AML-193 (cell line): ENCODE measurements around the gene PLEKHG1.

Source experiments
- DNase-seq, 2 experiments: peaks; one replicate each; lab custom pipeline; 2025; lab: John Stamatoyannopoulos, UW

PLEKHG1 gene

DNA sequence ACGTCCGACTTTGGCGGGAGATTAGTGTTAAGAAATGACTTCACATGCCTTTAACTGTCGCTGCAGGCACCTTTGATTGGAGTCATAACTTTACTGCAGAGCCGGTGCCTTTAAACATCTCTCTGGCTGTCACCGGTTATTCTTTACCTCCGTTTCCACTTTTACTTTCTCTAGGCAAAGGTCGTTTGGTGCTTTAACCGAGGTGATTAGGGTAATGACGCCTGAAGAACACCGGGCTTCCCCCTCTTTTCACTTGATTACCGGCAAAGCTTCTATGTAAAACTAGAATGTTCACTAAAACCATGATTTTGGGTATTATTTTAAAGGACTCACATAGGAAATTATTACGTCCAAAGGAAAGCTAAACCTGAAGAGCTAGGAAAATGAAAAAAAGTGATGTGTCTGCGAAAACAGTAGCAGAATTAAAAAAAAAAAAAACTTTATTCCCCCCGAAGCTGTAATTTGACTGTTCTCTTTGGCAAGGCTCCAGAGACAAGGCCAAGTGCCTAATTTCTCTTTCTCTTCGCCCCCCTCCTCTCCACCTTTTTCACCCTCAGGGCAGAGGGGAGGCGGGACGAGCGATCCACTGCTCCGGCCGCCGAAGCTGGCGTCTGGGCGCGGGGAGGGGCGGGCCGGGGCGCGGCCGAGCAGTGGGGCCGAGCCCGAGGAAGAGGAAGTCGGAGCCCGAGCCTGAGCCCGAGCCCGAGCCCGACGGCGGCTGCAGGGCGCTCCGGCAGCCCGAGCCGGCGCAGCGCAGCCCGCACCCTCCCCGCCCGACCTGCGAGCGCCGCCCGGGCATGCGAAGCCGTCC is at the start of gene PLEKHG1:
TSS of gene PLEKHG1 (plus strand) at position 687 of the 811 bp plus-strand sequence. CDS start 133,797 bp downstream, outside the sequence.
- peak; percentile 32 to 33 for DNase-seq

DNA sequence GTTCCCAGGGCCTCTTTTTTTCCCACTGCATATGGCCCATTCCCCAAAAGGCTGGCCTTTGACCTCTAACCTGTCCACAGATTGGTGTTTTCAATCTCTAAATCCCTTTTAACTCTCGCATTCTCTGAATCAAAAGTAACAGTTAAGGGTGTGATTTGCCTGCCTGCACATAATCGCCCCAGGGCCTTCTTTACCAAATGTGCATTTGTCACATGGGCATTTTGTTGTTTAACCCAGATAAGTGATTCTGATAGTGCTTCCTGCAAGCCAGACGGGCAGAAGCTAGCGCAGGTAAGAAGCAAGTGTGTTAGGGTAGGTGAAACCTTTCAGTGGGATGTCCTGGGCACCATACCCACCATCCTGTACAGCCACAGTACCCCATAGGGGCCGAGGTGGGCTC is 49.4 kb upstream of the PLEKHG1 start:
- DNase-seq = no peak

DNA sequence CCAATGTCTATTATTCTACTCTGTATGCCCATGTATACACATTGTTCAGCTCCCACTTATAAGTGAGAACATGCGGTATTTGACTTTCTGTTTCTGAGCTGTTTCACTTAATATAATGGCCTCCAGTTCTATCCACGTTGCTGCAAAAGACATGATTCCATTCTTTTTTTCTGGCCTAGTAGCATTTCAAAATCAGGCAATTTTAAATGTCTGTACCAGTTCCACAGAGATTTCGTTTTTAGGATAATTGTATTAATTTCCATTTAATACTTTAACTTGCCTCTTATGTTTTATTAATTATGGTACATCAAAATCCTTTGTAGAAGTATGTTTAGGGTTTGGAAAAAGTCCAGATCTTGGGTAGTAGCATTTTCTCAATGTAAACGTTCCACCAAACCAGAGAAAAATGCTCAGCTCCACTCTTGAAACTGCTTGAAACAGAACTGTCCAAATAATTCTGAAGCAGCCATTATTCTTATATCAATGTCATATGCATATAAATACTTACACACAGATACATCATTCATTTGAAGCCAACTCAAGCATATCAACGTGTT is 42.6 kb upstream of the PLEKHG1 start:
- no peak for DNase-seq

GRCh38 chr6:150560004-150560883 is 39.4 kb upstream of the PLEKHG1 start:
- no peak for DNase-seq

GRCh38 chr6:150560884-150561219 is 38.8 kb upstream of the PLEKHG1 start:
- DNase-seq = no peak

- DNase-seq = no peak
Observed at GRCh38 chr6:150565945-150566344, 33.7 kb upstream of the PLEKHG1 start.

DNA sequence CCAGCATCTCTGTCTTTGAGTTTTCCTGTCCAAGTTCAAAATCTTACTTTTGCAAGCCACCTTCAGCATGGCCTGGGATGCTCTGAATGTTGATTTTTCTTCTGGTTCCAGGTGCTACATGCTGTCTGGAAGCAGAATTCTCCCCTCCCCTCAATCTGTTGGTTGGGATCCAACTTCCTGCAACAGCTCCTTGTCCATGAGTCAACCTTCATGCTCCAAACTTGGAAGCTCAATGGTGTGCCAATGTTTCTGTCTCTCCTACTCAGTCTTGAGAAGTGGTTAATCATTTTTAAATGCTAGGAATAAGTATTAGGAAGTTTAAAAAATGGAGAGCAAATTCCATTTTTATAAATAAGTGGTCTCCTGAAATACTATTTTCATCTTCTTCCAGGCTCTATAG is 33.2 kb upstream of the PLEKHG1 start:
- no peak for DNase-seq

- DNase-seq = no peak
Observed at GRCh38 chr6:150567380-150567779, 32.3 kb upstream of the PLEKHG1 start.

DNA sequence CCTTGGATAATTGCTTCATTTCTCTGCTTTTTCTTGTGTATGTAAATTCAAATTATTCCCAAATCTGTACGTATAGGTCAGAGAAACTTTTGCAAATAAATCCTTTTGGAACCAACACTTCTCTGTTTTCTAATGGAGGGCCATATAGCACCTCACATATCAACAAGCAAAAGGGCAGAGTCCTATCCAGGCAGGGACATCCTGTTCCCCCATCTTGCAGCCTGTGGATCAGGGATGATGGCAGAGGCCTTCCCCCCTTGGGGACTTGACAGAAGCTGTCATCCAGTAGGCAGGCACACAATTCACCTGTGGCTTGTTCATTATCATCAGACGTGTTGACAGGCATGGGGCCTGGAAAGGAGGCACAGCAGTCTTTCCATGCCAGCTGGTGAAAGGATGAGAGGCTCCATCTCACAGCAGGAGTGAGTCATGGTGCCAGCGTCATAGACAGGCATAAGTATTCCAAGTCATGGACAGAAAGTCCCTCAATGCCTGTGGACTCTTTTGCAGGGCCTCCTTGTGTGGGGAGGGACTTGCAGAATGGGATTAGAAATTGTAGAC is 31.8 kb upstream of the PLEKHG1 start:
- no peak for DNase-seq

DNA sequence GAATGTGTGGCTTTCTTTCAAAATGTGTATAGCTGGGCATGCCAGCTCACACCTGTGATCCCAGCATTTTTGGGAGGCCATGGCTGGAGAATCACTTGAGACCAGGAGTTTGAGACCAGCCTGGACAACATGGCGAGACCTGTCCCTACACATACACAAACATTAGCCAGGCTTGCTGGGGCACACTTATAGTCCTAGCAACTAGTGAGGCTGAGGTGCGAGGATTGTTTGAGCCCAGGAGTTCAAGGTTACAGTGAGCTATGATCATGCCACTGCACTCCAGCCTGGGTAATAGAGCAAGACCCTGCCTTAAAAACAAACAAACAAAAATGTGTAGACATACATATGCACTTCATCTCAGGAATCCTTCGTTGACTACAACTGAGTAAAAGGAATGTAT is 31.1 kb upstream of the PLEKHG1 start:
- no peak for DNase-seq

DNA sequence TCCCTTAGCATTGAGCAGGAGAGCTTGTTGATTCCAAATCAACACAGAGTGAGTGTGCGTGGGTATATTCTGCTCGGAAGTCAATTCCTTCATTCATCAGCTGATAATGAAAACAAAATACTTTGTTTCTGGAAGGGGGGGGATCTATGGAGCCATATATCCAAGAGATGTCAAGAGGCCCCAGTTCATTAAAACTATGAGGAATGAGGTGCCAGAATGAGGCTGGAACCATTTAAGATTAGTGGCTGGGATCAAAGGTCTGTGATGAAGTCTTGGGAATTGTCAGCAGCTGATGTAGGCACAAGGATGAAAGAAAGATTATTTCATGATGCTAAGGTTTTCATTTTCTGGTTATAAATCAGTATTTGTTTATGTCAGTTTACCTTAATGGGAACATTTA is 30.5 kb upstream of the PLEKHG1 start:
- DNase-seq = no peak

GRCh38 chr6:150573041-150573681 is 26.5 kb upstream of the PLEKHG1 start:
- no peak for DNase-seq

DNA sequence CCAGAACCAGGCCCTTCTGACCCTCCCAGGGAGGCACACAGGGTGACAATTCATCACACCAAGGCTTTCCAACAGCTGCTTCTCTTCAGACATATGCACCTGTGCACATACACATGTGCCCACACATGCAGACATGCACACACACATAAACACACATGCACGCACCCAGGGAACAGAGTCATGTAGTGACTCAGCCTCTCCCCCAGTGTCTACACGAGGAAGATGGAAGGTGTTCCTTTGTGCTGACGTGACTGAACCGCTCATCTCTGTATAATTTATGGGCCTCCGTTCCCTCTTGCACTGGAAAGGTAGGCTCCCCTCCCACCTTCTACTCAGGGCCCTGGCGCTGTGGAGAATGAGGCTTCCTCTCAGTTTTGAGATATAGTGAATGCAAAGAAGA is 23.8 kb upstream of the PLEKHG1 start:
- no peak for DNase-seq

- DNase-seq = no peak
Observed at GRCh38 chr6:150576651-150577226, 22.9 kb upstream of the PLEKHG1 start.

- DNase-seq = no peak
Observed at GRCh38 chr6:150579611-150580010, 20.1 kb upstream of the PLEKHG1 start.

DNA sequence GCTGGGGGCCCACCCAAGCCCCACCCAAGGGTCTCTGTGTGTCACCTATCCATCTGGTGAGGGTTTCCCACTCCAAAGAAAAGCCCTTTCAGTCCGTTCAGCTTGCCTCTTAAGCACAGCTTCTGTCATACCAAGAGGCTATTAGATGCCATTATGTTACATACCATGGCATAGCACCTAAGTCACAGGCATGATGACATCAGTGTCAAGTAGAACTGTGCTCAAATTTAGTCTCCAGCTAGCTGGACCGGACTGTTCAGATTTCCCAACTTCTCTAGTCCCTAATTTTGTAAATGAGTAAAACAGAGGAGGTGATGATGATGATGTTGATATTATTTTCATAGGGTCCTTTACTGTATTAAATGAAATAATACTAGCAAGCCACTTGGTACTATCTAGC is 19.2 kb upstream of the PLEKHG1 start:
- no peak for DNase-seq

DNA sequence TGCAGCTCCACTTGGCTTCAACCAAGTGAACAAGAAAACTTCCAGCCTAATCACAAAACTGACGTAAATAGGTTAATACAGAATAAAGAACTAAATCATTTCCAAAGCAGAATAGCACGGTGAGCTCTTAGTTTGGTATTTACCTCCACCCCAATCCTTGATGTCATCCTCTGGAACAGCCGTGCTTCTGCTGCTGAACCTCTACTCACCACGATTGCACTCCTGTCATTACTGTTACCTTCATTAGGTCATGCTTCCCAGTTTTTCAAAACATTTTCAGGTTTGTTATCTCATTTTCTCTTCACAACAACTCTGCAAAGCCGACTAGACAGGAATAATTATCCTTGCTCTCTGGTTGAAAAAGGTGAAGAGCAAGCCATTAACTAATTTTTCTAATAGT is 15.6 kb upstream of the PLEKHG1 start:
- no peak for DNase-seq

GRCh38 chr6:150584596-150584995 is 15.1 kb upstream of the PLEKHG1 start:
- no peak for DNase-seq

GRCh38 chr6:150586850-150587359 is 12.8 kb upstream of the PLEKHG1 start:
- DNase-seq = no peak

GRCh38 chr6:150587637-150588036 is 12.0 kb upstream of the PLEKHG1 start:
- no peak for DNase-seq

DNA sequence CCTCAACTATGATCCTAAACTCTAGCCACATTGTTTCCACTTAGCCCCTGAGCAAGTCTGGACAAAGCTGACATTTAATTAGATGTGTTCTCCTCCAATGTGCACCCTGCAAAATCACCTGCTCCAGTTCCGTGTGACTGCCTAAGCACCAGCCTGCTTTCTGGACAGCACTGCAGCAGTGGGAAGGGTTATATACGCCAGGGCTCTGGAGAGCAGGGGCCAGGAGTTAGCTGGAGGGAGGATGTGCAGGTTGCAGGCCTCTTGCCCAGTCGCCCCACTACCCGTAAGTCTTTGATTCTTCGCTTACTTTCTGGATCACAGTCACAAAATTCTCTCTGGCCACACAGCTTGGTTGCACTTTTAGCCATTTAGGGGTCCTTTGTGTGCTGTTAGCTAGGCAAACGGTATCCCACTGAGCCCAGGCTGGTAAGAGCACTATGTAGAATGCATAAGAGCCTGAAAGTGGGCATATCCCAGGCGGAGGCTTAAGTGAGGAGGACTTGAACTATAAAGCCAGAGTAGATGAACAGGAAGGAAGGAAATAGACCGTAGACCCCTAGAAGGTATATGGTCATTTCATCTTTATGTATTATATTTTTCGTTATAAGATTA is 10.7 kb upstream of the PLEKHG1 start:
- DNase-seq = no peak
